Mammary epithelial cell (primary cell): Measurements from ENCODE around the gene LALBA.
"Not testable (repeated sequence)": the region's sequence is repeated elsewhere in the genome, so short reads cannot be mapped to it uniquely, and the experiment has no call there.

Experiments
- CTCF ChIP-seq, 2 donors: IDR thresholded peaks in 1 of 2; conservative IDR thresholded peaks in 1 of 2; 2 replicates each; pipeline ENCODE4 v1.5.1; 2011 to 2012; ENCODE audit warnings: inconsistent platforms in 2 of 2, low read length in 2 of 2, mild to moderate bottlenecking in 2 of 2, control low read depth in 1 of 2, low read depth in 1 of 2; ENCODE audit not compliant: insufficient read depth in 1 of 2; ENCODE audit errors: extremely low read depth in 1 of 2
- EZH2 ChIP-seq: IDR thresholded peaks from 2 replicates; pipeline ENCODE4 v1.6.1; 2012; ENCODE audit warnings: low read length, inconsistent platforms, borderline replicate concordance

DNA sequence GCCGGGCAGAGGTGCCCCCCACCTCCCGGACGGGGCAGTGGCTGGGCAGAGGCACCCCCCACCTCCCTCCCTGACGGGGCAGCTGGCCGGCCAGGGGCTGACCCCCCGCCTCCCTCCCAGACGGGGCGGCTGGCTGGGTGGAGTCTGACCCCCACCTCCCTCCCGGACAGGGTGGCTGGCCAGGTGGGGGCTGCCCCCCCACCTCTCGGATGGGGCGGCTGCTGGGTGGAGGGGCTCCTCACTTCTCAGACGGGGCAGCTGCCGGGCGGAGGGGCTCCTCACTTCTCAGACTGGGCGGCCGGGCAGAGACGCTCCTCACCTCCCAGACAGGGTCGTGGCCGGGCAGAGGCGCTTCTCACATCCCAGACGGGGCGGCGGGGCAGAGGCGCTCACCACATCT lies 49.5 kb downstream of the LALBA start:
- TF ChIP-seq CTCF (conservative IDR thresholded peaks at IDR 0.05 in 1 of 2, IDR thresholded peaks at IDR 0.05 in 1 of 2; ENCODE audit: extremely low read depth in 1 of 2, insufficient read depth in 1 of 2, low read depth in 1 of 2, low read length in 2 of 2); EZH2: not testable (repeated sequence)
